Testis (tissue), 3 donors: ENCODE measurements around the gene IDUA. TPM values are rescaled to one million over a fixed set of nuclear protein-coding genes. Genes with fewer than 3 reads are reported as not detected.

ENCODE experiments used
- DNase-seq: peaks from one replicate; pipeline ENCODE4 v3.0.0-alpha.2; 2019
- H3K27ac ChIP-seq, 2 donors: fragments of 200-600 bp; sonication (generic); one replicate each; pipeline ENCODE4 v1.5.1; 2019
- H3K27me3 ChIP-seq: fragments of 200-600 bp; sonication (generic); one replicate; pipeline ENCODE4 v1.5.1; 2019
- H3K36me3 ChIP-seq: fragments of 200-600 bp; sonication (generic); one replicate; pipeline ENCODE4 v1.5.1; 2017; ENCODE audit warnings: low read depth; ENCODE audit errors: missing control alignments
- H3K4me1 ChIP-seq: fragments of 200-600 bp; sonication (generic); one replicate; pipeline ENCODE4 v1.5.1; 2019
- H3K4me3 ChIP-seq, 2 donors: fragments of 200-600 bp; sonication (generic); one replicate each; pipeline ENCODE4 v1.5.1; 2017 to 2019
- H3K9me3 ChIP-seq: fragments of 200-600 bp; sonication (generic); one replicate; pipeline ENCODE4 v1.5.1; 2017
- POLR2A ChIP-seq: fragments of 450-650 bp; IDR thresholded peaks from one replicate; pipeline ENCODE4 v1.6.1; 2017; ENCODE audit warnings: antibody characterized with exemption, mild to moderate bottlenecking, moderate library complexity
- WGBS, 2 donors: methylation state at CpG; one replicate each; pipeline ENCODE4 v1.1.5; 2018; 5-methylcytosine and 5-hydroxymethylcytosine counted together
- intact Hi-C: fragments of 100-400 bp; cut with DNase I; formaldehyde crosslinking; loops from one replicate; pipeline ENCODE4 v1.15.1; 2023; ENCODE audit warnings: low total_unique reads
- polyA plus RNA-seq: library from polyadenylated mRNA; stranded (reverse); fragments of 350-450 nt; fragmentation: Illumina TruSeq; extraction: RNeasy Lipid Tissue Mini Kit (QIAGEN cat#74804); gene quantifications from one replicate; pipeline ENCODE4 v1.2.3, GENCODE V29; 2014; ENCODE audit warnings: low read depth, low replicate concordance; ENCODE audit not compliant: insufficient read depth
- total RNA-seq, 2 donors: library from RNA; depleted of rRNA; stranded (reverse); fragments of >200 nt; gene quantifications; one replicate each; pipeline ENCODE4 v1.2.3, GENCODE V29; 2016
- TF ChIP-seq, protein P1 (sequence below), 3 experiments: fragments of 450-650 bp in 2 of 3; fragments of 200-600 bp in 1 of 3; sonication (generic) in 1 of 3; IDR thresholded peaks; one replicate each; pipeline ENCODE4 v1.5.1; 2016 to 2019; ENCODE audit warnings: antibody characterized with exemption in 3 of 3, mild to moderate bottlenecking in 2 of 3, moderate library complexity in 1 of 3

Gene IDUA
- total and polyA plus RNA-seq, 3 donors from 2014 or later: 8.9 to 39.4 (median 35.7) TPM

GRCh38 chr4:966266-967112 lies 20.4 kb upstream of the IDUA start:
- WGBS, 2 donors: 93% methylated on average over 48 of the region's 48 CpGs; no CpG with 5 or more reads in 1 of the 2 donors
- intact Hi-C loops: no loop called here

DNA sequence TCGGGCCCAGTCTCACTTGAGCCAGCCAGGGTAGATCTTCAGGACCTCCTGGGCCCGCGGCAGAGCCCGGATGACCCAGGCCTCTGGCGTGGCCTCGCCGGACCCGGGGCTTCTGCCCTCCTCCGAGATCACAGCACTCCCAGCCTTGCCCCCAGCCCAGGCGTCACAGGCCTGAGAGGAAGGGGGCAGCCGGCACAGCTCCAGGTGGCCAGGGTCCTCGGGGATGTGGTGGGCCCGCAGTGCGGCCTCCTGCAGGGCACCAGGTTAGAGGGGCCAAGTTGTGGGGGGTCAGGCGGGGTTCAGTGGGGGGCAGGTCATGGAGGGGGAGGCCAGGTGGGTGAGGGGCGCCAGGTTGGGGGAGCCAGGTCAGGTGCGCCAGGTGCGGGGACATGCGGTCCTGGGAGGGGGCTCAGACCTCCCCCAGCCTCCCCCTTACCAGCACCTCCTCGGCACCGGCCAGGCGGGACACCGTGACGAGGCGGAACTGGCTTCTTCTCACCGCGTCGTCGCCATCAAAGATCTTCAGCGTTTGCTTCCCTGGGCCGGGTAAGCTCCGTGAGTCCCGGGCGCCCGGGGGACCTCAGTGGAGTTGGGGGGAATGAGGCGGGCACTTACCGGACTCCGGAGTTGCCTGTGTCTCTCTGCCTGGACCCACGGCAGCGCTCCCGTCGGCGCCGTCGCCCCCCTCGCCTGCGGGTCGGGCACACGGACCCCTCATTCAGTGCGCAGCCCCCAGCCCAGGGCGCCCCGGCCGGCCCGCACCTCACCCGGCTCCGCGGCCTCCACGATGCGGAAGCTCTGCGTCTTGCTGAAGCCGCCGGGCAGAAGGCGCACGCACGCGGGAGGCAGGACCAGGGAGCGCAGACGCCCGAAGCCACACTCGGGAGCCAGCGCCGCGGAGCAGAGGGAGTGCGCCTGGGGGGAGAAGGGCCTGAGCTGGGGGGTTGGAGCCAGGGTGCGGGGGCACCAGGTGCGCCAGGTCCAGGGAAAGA lies 19.4 kb upstream of the IDUA start:
- WGBS, 2 donors: 43 to 60% methylated on average over 17 to 71 of the region's 76 CpGs
- intact Hi-C loops: no loop called here
- Histone ChIP-seq H3K4me3 (no peak overlapping the region), H3K27ac (no peak overlapping the region), H3K27me3 (no peaks in the 10 kb centered on the region), H3K4me1 (peaks cover 9% of the 10 kb centered on the region), H3K36me3 (no peaks in the 10 kb centered on the region), H3K9me3 (no peaks in the 10 kb centered on the region)
- TF ChIP-seq, protein P1, sequence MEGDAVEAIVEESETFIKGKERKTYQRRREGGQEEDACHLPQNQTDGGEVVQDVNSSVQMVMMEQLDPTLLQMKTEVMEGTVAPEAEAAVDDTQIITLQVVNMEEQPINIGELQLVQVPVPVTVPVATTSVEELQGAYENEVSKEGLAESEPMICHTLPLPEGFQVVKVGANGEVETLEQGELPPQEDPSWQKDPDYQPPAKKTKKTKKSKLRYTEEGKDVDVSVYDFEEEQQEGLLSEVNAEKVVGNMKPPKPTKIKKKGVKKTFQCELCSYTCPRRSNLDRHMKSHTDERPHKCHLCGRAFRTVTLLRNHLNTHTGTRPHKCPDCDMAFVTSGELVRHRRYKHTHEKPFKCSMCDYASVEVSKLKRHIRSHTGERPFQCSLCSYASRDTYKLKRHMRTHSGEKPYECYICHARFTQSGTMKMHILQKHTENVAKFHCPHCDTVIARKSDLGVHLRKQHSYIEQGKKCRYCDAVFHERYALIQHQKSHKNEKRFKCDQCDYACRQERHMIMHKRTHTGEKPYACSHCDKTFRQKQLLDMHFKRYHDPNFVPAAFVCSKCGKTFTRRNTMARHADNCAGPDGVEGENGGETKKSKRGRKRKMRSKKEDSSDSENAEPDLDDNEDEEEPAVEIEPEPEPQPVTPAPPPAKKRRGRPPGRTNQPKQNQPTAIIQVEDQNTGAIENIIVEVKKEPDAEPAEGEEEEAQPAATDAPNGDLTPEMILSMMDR (IDR thresholded peaks at IDR 0.05): no peak
- no peak for TF ChIP-seq POLR2A
- no peak for DNase-seq

More at GRCh38 chr4:966266-967112, 20.4 kb upstream of the IDUA start:
- Histone ChIP-seq H3K27me3 (no peaks in the 10 kb centered on the region), H3K36me3 (no peaks in the 10 kb centered on the region), H3K4me3 (no peak overlapping the region), H3K4me1 (no peaks in the 10 kb centered on the region), H3K9me3 (no peaks in the 10 kb centered on the region), H3K27ac (no peak overlapping the region)
- DNase-seq: no peak
- TF ChIP-seq POLR2A: no peak

DNA sequence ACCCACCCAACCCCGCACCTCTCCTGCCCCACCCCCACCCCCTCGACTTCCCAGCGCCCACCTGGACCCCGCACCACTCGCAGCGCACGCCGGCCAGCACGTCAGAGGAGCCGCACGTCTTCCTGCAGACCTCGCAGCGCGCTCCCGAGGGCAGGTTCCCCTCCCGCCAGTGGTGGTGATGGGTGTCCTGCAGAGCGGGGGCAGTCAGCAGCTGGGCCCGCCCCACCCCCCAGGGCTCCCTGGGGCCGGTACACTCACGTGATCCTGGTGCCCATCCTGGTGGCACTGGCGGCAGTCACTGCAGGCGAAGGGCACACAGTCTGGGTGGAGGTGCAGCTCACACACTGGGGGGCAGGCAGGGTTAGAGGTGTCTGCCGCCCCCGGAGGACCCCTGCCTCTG lies 18.6 kb upstream of the IDUA start:
- Histone ChIP-seq H3K4me1 (peaks cover 14% of the 10 kb centered on the region), H3K4me3 (no peak overlapping the region), H3K9me3 (no peaks in the 10 kb centered on the region), H3K27ac (no peak overlapping the region), H3K27me3 (no peaks in the 10 kb centered on the region), H3K36me3 (no peaks in the 10 kb centered on the region)
- WGBS, 2 donors: 30 to 53% methylated on average over 11 to 12 of the region's 24 CpGs
- TF ChIP-seq, protein P1 (IDR thresholded peaks at IDR 0.05): no peak
- no peak for TF ChIP-seq POLR2A
- intact Hi-C loops: no loop called here
- no peak for DNase-seq

DNA sequence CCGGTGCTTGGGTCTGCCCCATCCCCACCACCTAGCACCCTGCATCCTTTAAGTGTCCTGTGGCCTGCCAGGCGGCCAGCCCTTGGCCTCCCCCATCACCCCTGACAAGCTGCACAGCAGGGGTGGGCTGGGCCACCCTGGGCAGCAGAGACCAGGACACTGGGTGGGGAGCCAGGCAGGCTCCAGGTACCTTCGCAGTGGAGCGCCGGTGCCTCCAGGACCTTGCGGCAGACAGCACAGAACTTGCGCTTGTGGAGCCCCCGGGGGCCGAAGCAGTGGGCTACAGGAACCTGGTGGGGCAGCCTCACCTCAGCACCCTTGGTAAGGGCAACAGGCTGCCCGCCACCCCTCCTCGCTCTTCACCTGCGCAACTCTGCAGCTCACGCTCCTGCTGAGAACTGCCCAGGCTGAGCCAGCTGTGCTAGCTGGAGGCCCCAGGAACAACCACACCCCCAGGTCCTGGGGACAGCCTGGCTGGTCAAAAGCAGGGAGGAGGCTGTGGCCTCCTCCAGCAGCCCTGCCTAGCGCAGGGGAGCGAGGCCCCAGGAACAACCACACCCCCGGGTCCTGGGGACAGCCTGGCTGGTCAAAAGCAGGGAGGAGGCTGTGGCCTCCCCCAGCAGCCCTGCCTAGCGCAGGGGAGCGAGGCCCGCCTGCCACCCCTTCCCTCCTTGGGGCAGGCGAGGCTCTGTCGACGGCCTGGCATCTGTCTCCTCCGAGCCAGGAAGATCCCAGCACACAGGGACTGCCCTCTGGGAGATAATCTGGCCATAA lies 18.0 kb upstream of the IDUA start:
- Histone ChIP-seq H3K4me1 (peaks cover 14% of the 10 kb centered on the region), H3K4me3 (no peak overlapping the region), H3K27ac (no peak overlapping the region), H3K27me3 (no peaks in the 10 kb centered on the region), H3K36me3 (no peaks in the 10 kb centered on the region), H3K9me3 (no peaks in the 10 kb centered on the region)
- 86% methylated on average over 13 to 23 of the region's 23 CpGs for WGBS, 2 donors
- no peak for TF ChIP-seq POLR2A
- TF ChIP-seq, protein P1 (IDR thresholded peaks at IDR 0.05): no peak
- intact Hi-C loops: no loop called here
- DNase-seq: no peak
